GM15510 (cell line): ENCODE data around the gene RMDN3.

Experiments
- POLR2A ChIP-seq: IDR thresholded peaks from 3 replicates; pipeline ENCODE4 v1.6.1; 2011; ENCODE audit warnings: borderline replicate concordance; ENCODE audit not compliant: insufficient read length; ENCODE audit errors: extremely low read depth

Gene RMDN3

GRCh38 chr15:40743485-40743901, 11.6 kb downstream of the RMDN3 start:
- TF ChIP-seq POLR2A = no peak

- TF ChIP-seq POLR2A = no peak
Observed at GRCh38 chr15:40739854-40740253, 15.2 kb downstream of the RMDN3 start.

GRCh38 chr15:40739047-40739446, 16.0 kb downstream of the RMDN3 start:
- TF ChIP-seq POLR2A = no peak

DNA sequence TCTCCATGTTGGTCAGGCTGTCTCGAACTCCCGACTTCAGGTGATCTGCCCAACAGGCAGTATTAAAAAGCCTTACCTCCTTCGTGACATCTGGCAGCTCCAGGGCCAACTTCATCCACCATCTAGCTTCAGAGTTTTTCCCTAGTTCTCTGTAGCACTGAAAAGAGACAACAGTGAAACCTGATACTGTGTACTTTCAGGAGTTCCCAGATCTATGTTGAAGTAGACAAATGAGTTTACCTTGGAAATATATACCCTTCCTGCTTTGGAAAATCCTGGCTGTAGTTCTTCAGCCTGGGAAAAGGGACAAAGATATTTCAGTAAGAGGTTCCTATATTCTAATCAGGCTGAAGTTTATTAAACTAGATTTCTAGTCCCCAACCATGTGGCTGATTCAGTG, 18.0 kb downstream of the RMDN3 start:
- TF ChIP-seq POLR2A = no peak

- TF ChIP-seq POLR2A = no peak
Observed at GRCh38 chr15:40736575-40736974, 18.5 kb downstream of the RMDN3 start.

- TF ChIP-seq POLR2A = no peak
Observed at GRCh38 chr15:40731034-40731433, 24.0 kb downstream of the RMDN3 start.

GRCh38 chr15:40723919-40724318, 31.1 kb downstream of the RMDN3 start:
- no peak for TF ChIP-seq POLR2A

DNA sequence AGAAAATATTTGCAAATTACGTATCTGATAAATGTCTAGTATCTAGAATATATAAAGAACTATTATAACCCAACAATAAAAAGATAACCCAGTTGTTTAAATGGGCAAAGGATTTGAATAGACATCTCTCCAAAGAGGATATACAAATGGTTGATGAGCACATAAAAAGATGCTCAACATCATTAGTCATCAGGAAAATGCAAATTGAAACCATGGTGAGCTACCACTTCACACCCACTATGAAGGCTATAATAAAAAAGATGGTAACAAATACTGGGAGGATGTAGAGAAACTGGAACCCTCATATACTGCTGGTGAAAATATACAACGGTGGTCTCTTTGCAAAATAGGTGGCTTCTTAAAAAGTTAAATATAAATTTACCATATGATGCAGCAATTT, 32.1 kb downstream of the RMDN3 start:
- TF ChIP-seq POLR2A = no peak

- no peak for TF ChIP-seq POLR2A
Observed at GRCh38 chr15:40722354-40722753, 32.7 kb downstream of the RMDN3 start.

GRCh38 chr15:40721701-40722100, 33.4 kb downstream of the RMDN3 start:
- TF ChIP-seq POLR2A = no peak

DNA sequence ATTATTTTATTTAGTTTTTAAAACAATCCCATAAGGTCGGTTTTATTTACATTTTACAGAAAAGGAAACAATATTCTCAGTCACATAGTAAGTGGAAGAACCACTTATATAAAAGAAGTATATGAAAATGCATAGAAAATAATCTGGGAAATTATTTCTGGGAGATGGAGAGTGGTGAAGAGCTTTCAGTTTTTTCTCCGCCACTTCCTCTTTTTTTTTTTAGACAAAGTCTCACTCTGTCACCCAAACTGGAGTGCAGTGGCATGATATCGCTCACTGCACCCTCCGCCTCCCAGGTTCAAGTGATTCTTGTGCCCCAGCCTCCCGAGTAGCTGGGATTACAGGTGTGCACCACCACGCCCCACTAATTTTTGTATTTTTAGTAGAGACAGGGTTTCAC, 38.9 kb downstream of the RMDN3 start:
- TF ChIP-seq POLR2A = no peak

DNA sequence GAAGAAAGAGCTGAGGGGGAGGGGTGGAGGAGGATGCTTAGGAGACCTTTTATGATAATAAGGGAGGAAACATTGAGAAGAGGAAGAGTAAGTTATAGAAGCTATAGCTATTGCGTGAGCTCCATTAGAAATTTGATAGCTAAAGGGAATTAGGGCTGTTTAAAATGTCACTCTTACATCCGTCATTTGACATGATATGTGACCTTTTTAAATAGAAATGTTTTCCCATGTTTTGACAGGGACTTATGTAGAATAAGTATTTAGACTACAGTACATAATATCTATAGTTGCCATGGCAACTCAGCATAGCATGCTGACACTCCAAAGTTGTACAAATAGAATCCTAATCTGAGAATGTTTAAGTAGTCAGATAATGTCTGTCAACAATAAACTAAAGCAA, 40.9 kb downstream of the RMDN3 start:
- TF ChIP-seq POLR2A = no peak

- no peak for TF ChIP-seq POLR2A
Observed at GRCh38 chr15:40706121-40706520, 48.9 kb downstream of the RMDN3 start.

GRCh38 chr15:40702077-40702476, 53.0 kb downstream of the RMDN3 start:
- TF ChIP-seq POLR2A = no peak

DNA sequence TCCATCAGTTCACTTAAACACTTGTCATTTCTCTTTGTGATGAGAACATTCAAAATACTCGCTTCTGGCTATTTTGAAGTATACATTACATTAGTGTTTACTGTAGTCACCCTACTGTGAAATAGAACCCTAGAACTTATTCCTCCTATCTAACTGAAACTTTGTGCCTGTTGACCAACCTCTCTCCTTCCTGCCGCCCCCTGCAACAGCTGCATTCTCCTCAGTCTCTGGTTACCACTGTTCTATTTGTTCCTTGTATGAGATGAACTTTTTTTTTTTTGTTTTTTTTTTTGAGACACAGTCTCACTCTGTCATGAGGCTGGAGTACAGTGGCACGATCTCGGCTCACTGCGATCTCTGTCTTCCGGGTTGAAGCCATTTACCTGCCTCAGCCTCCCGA, 57.1 kb downstream of the RMDN3 start:
- TF ChIP-seq POLR2A = no peak

DNA sequence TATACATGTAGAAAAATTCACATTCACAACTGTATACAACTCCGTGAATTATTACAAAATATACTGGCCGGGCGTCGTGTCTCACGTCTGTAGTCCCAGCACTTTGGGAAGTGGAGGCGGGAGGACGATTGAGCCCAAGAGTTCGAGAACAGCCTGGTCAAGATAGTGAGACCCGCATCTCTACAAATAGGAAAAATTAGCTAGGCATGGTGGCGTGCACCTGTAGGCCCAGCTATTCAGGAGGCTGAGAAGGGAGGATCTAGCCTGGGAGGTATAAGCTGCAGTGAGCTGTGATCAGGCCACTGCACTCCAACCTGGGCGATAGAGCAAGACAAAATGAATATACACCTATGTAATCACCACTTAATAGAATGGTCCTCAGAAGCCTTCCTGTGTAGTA, 58.8 kb downstream of the RMDN3 start:
- no peak for TF ChIP-seq POLR2A

- no peak for TF ChIP-seq POLR2A
Observed at GRCh38 chr15:40695469-40695890, 59.6 kb downstream of the RMDN3 start.
